GM18867 (cell line): ENCODE measurements around the gene NCAM1.
"Not testable (repeated sequence)": the region's sequence is repeated elsewhere in the genome, so short reads cannot be mapped to it uniquely, and the experiment has no call there.

Experiments used
- ATAC-seq: cut with Tn5 transposase; IDR thresholded peaks from one replicate; pipeline ENCODE4 v1.9.1; 2021; ENCODE audit warnings: mild to moderate bottlenecking, moderate library complexity; ENCODE audit not compliant: unreplicated experiment

NCAM1 gene

GRCh38 chr11:113018913-113019312, 57.7 kb downstream of the NCAM1 start:
- no peak for ATAC-seq

GRCh38 chr11:113019711-113020110, 58.5 kb downstream of the NCAM1 start:
- no peak for ATAC-seq

- no peak for ATAC-seq
These were observed 59.9 kb downstream of the NCAM1 start for GRCh38 chr11:113021111-113021510.

GRCh38 chr11:113022262-113022661, 61.0 kb downstream of the NCAM1 start:
- ATAC-seq = no peak

GRCh38 chr11:113023228-113023627, 62.0 kb downstream of the NCAM1 start:
- no peak for ATAC-seq

- ATAC-seq = no peak
These were observed 62.8 kb downstream of the NCAM1 start for GRCh38 chr11:113023986-113024385.

- no peak for ATAC-seq
These were observed 65.6 kb downstream of the NCAM1 start for GRCh38 chr11:113026778-113027177.

DNA sequence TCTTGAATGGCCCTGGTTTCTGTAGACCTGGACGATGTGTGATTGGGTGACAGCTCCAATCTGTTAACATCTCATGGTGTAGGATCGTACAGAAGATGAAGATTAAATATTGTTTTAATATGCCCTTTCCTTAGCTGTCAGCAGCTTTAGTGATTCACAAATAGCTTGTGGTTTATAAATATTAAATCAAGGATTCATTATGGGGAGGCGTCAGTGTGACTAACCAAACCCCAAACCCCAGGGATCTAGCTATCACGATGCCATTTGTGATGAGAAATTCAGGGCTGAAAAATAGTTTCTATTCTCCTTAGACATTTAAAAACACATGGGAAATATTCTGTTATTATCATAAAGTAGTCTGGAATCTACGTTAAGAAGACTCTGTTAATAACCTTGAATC, 73.4 kb downstream of the NCAM1 start:
- ATAC-seq = no peak

- no peak for ATAC-seq
These were observed 74.5 kb downstream of the NCAM1 start for GRCh38 chr11:113035708-113036107.

GRCh38 chr11:113043698-113044097, 82.5 kb downstream of the NCAM1 start:
- ATAC-seq = no peak

DNA sequence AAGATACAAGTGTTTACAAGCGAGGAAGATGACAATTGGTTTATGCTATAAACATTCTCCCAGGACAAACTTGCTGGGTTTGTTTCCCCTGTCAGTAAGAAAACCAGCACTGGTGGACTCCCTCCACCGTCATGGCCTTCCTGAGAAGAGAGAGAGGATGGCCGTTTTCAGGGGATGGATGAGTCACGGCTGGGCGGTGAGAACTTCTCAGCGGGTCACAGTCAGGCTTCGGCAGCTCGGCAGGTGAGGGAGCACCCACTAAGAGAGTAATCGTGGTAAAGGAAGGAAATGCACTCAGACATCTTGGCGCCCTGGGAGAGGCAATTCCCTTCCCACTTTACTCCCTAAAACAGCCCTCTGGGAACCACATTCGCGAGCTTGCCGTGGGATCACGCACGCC, 83.9 kb downstream of the NCAM1 start:
- ATAC-seq = no peak

GRCh38 chr11:113046866-113047265, 85.6 kb downstream of the NCAM1 start:
- ATAC-seq = no peak

DNA sequence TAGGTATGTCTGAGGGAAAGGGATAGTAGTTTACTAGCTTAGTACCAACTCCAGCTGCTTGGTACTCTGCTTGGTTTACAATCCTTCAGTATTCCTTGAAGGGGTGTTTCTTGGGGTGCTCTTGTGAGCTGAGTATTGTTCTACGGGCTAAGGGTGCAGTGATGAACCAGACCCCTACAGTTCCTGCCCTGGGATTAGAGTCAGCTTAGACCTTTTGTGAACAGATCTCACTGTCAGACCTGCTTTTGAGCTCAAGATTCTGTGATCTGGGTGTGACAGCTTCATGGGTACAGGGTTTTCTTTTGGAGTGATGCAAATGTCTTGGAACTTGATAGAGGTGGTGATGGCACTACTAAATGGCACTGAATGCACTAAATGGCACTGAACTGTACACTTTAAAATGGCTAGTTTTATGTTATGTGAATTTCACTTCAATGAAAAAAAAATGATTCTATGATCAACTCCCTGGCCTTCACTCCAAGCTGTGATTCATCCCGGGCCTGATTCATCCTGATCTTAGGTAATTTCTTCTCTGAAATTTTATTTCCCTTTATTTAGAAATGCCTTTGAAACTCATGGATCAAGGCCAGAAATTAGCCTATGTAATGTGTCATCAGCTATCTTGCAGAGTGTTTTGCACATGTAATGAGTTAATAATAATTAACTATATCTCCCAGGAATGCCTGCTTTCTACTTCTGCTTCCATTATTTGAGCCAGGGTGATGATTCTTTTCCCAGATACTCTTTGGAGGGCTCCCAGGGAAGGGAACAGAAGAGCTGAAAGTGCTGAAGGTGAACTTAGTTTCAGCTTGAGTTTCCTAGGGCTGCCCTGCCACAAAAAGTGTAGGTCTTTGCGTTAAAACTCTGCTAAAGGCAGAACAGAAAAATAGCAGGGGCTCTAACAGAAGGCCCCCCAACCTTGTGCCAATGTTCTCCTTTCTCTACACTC, 87.9 kb downstream of the NCAM1 start:
- no peak for ATAC-seq

GRCh38 chr11:113053042-113053441, 91.8 kb downstream of the NCAM1 start:
- ATAC-seq = not testable (repeated sequence)

- ATAC-seq = no peak
These were observed 95.8 kb downstream of the NCAM1 start for GRCh38 chr11:113057038-113057437.

DNA sequence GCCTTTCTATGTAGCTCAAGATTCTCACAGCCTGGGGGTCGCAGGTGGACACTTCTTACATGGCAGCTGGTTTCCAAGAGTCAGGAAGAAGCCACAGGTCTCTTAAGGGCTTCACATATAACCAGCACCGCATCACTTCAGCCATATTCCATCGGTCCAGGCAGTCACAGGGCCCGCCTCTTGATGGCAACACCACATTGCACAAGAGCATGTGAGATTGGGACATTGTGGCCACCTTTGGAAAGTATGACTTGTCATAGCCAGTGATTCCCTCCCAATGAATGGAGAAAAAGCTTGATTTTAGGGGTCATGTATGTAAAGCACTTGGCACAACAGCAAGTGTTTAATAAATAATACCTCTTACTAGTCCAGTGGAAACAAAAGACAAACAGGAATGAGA, 98.3 kb downstream of the NCAM1 start:
- no peak for ATAC-seq

- ATAC-seq = no peak
These were observed 104.1 kb downstream of the NCAM1 start for GRCh38 chr11:113065330-113065729.

DNA sequence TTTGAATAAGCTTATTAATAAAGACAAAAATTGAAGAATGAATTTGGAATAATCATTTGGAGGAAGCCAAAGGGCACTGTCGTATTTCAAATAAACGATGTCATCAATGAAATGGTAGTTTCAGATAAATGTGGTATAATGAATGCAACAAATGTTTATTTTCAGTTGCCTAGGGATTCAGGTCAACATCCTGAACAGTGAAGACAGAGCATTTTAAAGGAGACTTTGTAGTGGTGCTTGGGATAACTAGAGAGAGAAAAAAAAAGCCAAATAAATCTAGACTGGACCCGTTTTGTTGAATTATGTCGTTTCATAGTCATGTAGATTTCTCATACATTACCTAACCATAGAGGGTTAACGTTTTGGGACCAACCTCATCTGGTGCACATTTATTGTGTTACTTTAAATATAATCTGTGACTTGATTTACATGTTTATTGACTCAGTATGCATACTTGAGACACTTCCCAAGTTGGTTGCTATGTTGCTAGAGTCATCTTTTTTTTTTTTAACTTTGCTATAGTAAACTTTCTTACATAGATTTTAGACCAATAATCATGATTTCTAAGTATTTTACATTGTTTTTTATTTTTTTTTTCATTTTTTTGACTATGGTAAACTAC, 111.1 kb downstream of the NCAM1 start:
- no peak for ATAC-seq

- ATAC-seq = no peak
These were observed 112.2 kb downstream of the NCAM1 start for GRCh38 chr11:113073290-113073953.

- ATAC-seq = no peak
These were observed 114.4 kb downstream of the NCAM1 start for GRCh38 chr11:113075586-113076095.

GRCh38 chr11:113077379-113077778, 116.2 kb downstream of the NCAM1 start:
- ATAC-seq = no peak
